Panc1 (cell line): ENCODE data around the gene SPINK8. TPM values are rescaled to one million over a fixed set of nuclear protein-coding genes. Genes with fewer than 3 reads are reported as not detected.

Experiments used
- ATAC-seq: fragments of 200-7000 bp; cut with Tn5 transposase; 2 replicates; pipeline ENCODE4 v1.9.1; 2020; ENCODE audit warnings: mild to moderate bottlenecking, moderate library complexity
- BruUV-seq: library from RNA; stranded (reverse); fragments of 400-500 nt; replicated peaks from 2 replicates; lab custom pipeline; 2021; lab: Mats Ljungman, UMichigan
- CTCF ChIA-PET: fragments of 300-600 bp; sonication (Branson Sonifier 250); formaldehyde crosslinking; loops from one replicate; lab custom pipeline; 2022; ENCODE audit warnings: antibody characterized with exemption; lab: Charles Lee
- POLR2A ChIA-PET: fragments of 300-600 bp; sonication (Branson Sonifier 250); formaldehyde crosslinking; loops from one replicate; lab custom pipeline; 2022; ENCODE audit warnings: antibody characterized with exemption; lab: Charles Lee
- DNase-seq: peaks from one replicate; pipeline ENCODE4 v3.0.0-alpha.2; 2010; ENCODE audit warnings: low read depth, low spot score
- H3K27ac ChIP-seq: 2 replicates; pipeline ENCODE4 v1.5.1; 2011; ENCODE audit warnings: mild to moderate bottlenecking, low read length, inconsistent platforms
- H3K27me3 ChIP-seq: fragments of 200-500 bp; sonication (Bioruptor generic); 2 replicates; pipeline ENCODE4 v1.6.0; 2014; ENCODE audit warnings: low read length, inconsistent platforms; ENCODE audit not compliant: control insufficient read depth, insufficient read depth
- H3K36me3 ChIP-seq: fragments of 200-500 bp; sonication (Bioruptor generic); 2 replicates; pipeline ENCODE4 v1.5.1; 2014; ENCODE audit warnings: inconsistent platforms, mild to moderate bottlenecking, low read length, moderate library complexity; ENCODE audit not compliant: control insufficient read depth, insufficient read depth
- H3K4me1 ChIP-seq: 2 replicates; pipeline ENCODE4 v1.5.1; 2011; ENCODE audit warnings: inconsistent platforms, mild to moderate bottlenecking, low read length, moderate library complexity; ENCODE audit not compliant: control insufficient read depth, insufficient read depth
- H3K4me3 ChIP-seq, 2 experiments: 2 replicates each; pipeline ENCODE4 v1.5.1; 2011 to 2012; ENCODE audit warnings: low read depth in 2 of 2, low read length in 2 of 2, mild to moderate bottlenecking in 2 of 2, inconsistent platforms in 1 of 2, moderate library complexity in 1 of 2
- H3K9me3 ChIP-seq: fragments of 200-500 bp; sonication (Bioruptor generic); 2 replicates; pipeline ENCODE4 v1.5.1; 2014; ENCODE audit warnings: low read depth, mild to moderate bottlenecking, inconsistent platforms, low read length, moderate library complexity; ENCODE audit not compliant: control insufficient read depth, insufficient read depth
- POLR2AphosphoS5 ChIP-seq: IDR thresholded peaks from 2 replicates; pipeline ENCODE4 v1.6.1; 2012; ENCODE audit warnings: mild to moderate bottlenecking, low read depth, low read length, moderate library complexity
- SIN3A ChIP-seq: IDR thresholded peaks from 2 replicates; pipeline ENCODE4 v1.6.1; 2012; ENCODE audit warnings: low read depth, mild to moderate bottlenecking, low read length, moderate library complexity, borderline replicate concordance; ENCODE audit not compliant: insufficient read depth
- TCF7L2 ChIP-seq: IDR thresholded peaks from 2 replicates; pipeline ENCODE4 v1.6.1; 2011; ENCODE audit warnings: mild to moderate bottlenecking, low read depth, low read length, inconsistent platforms
- in situ Hi-C: cut with HindIII; loops from 2 replicates; pipeline ENCODE4 v1.10.0; 2016; ENCODE audit warnings: low sequenced_read_pairs, low pct_unique_long_range_greater_than_20kb
- intact Hi-C: fragments of 100-400 bp; cut with micrococcal nuclease; formaldehyde crosslinking; loops from one replicate; pipeline ENCODE4 v1.10.0; 2022; ENCODE audit not compliant: unreplicated experiment
- total RNA-seq: library from RNA; stranded (reverse); gene quantifications from one replicate; pipeline ENCODE4 v1.2.1, GENCODE V29; 2021; ENCODE audit not compliant: unreplicated experiment
- TF ChIP-seq, protein P1 (sequence below): fragments of 450-650 bp; IDR thresholded peaks from 2 replicates; pipeline ENCODE4 v1.5.1; 2017; ENCODE audit warnings: mild to moderate bottlenecking
- TF ChIP-seq, protein P2 (sequence below), 2 experiments: IDR thresholded peaks; 2 replicates each; pipeline ENCODE4 v1.6.1; 2011 to 2012; ENCODE audit warnings: low read depth in 2 of 2, control low read depth in 1 of 2, low read length in 1 of 2, mild to moderate bottlenecking in 1 of 2, moderate library complexity in 1 of 2; ENCODE audit not compliant: insufficient read depth in 1 of 2

The SPINK8 gene
- total RNA-seq, 1 experiment from 2014 or later = not detected

GRCh38 chr3:48372377-48372770 lies 38.9 kb upstream of the SPINK8 start:
- ChIA-PET CTCF (no interaction called here), POLR2A (no interaction called here)
- Histone ChIP-seq H3K36me3 (no peaks in the 10 kb centered on the region), H3K27me3 (no peaks in the 10 kb centered on the region), H3K9me3 (no peaks in the 10 kb centered on the region), H3K4me3 (no peak overlapping the region), H3K27ac (no peak overlapping the region), H3K4me1 (no peaks in the 10 kb centered on the region)
- DNase-seq = no peak
- no peak for ATAC-seq
- intact Hi-C loops = no loop called here
- TF ChIP-seq, protein P1, sequence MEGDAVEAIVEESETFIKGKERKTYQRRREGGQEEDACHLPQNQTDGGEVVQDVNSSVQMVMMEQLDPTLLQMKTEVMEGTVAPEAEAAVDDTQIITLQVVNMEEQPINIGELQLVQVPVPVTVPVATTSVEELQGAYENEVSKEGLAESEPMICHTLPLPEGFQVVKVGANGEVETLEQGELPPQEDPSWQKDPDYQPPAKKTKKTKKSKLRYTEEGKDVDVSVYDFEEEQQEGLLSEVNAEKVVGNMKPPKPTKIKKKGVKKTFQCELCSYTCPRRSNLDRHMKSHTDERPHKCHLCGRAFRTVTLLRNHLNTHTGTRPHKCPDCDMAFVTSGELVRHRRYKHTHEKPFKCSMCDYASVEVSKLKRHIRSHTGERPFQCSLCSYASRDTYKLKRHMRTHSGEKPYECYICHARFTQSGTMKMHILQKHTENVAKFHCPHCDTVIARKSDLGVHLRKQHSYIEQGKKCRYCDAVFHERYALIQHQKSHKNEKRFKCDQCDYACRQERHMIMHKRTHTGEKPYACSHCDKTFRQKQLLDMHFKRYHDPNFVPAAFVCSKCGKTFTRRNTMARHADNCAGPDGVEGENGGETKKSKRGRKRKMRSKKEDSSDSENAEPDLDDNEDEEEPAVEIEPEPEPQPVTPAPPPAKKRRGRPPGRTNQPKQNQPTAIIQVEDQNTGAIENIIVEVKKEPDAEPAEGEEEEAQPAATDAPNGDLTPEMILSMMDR = no peak
- TF ChIP-seq SIN3A = no peak
- TF ChIP-seq, protein P2, sequence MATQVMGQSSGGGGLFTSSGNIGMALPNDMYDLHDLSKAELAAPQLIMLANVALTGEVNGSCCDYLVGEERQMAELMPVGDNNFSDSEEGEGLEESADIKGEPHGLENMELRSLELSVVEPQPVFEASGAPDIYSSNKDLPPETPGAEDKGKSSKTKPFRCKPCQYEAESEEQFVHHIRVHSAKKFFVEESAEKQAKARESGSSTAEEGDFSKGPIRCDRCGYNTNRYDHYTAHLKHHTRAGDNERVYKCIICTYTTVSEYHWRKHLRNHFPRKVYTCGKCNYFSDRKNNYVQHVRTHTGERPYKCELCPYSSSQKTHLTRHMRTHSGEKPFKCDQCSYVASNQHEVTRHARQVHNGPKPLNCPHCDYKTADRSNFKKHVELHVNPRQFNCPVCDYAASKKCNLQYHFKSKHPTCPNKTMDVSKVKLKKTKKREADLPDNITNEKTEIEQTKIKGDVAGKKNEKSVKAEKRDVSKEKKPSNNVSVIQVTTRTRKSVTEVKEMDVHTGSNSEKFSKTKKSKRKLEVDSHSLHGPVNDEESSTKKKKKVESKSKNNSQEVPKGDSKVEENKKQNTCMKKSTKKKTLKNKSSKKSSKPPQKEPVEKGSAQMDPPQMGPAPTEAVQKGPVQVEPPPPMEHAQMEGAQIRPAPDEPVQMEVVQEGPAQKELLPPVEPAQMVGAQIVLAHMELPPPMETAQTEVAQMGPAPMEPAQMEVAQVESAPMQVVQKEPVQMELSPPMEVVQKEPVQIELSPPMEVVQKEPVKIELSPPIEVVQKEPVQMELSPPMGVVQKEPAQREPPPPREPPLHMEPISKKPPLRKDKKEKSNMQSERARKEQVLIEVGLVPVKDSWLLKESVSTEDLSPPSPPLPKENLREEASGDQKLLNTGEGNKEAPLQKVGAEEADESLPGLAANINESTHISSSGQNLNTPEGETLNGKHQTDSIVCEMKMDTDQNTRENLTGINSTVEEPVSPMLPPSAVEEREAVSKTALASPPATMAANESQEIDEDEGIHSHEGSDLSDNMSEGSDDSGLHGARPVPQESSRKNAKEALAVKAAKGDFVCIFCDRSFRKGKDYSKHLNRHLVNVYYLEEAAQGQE (IDR thresholded peaks at IDR 0.05; ENCODE audit: insufficient read depth in 1 of 2, low read depth in 2 of 2, low read length in 1 of 2) = no peak
- no peak for TF ChIP-seq TCF7L2
- TF ChIP-seq POLR2AphosphoS5 = no peak
- BruUV-seq = no TSS peak
- in situ Hi-C loops = no loop called here

DNA sequence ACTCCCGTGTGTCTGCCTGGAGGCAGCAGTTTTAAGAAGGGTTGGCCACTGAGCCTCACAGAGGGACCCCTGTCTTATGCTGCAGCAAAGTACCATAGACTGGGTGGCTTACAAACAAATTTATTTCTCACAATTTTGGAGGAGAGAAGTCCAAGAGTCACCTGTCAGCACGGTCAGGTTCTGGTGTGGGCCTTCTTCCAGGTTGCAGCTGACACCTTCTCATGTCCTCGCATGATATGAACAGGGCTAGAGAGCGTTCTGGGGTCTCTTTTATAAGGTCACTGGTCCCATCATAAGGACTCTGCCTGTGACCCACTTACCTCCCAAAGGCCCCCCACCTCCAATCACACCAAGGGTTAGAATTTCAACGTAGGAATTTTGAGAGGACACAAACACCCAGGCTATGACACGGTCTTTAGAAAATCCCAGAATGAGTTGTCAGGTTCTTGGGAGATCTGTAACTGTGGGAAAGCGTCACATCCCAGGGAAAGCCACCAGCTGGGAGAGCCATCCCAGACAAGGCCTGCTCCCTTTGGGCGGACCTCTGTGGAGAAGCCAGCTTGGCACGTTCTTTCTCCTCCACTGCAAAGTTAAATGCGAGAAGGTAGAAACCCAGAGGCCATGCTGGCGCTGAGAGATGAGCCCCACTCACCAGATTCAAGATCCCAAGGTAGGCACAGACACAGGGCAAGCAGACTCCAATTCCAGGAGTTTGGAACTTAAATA lies 38.4 kb upstream of the SPINK8 start, which contains the start of gene FBXW12:
FBXW12 (plus strand) TSS at position 569 of the 726 bp plus-strand sequence. CDS start 549 bp downstream, outside the sequence.
- in situ Hi-C loops = no loop called here
- CTCF ChIA-PET = no interaction called here
- DNase-seq (no peak), ATAC-seq (no peak)
- POLR2A ChIA-PET = no interaction called here
- Histone ChIP-seq H3K4me3 (no peak within 1 kb of the TSS), H3K27me3 (no peaks in the 10 kb centered on the region), H3K4me1 (no peaks in the 10 kb centered on the region), H3K27ac (no peak within 1 kb of the TSS), H3K36me3 (no peaks in the 10 kb centered on the region), H3K9me3 (no peaks in the 10 kb centered on the region)
- BruUV-seq = no TSS peak
- TF ChIP-seq, protein P2 (IDR thresholded peaks at IDR 0.05; ENCODE audit: insufficient read depth in 1 of 2, low read depth in 2 of 2, low read length in 1 of 2) = no peak
- TF ChIP-seq, protein P1 = no peak
- no peak for TF ChIP-seq TCF7L2
- TF ChIP-seq POLR2AphosphoS5 = no peak
- no peak for TF ChIP-seq SIN3A
- intact Hi-C loops = no loop called here
